Adipose tissue (tissue), 3 donors: ENCODE measurements around the gene NDUFS1. TPM values are rescaled to one million over a fixed set of nuclear protein-coding genes. Genes with fewer than 3 reads are reported as not detected.
"Not testable (repeated sequence)": the region's sequence is repeated elsewhere in the genome, so short reads cannot be mapped to it uniquely, and the experiment has no call there.

Experiments
- H3K27ac ChIP-seq: one replicate; pipeline ENCODE4 v1.5.1; 2013; ENCODE audit warnings: low read depth, low read length
- WGBS, 3 donors: extraction: QIAGEN DNeasy Blood & Tissue Kit; methylation state at CpG; one replicate each; pipeline ENCODE4 v1.1.7; 2013; 5-methylcytosine and 5-hydroxymethylcytosine counted together
- polyA plus RNA-seq, 3 donors: library from polyadenylated mRNA; stranded (reverse); fragments of 200-250 nt; gene quantifications; one replicate each; pipeline ENCODE4 v1.2.3, GENCODE V29; 2013
- donor health status: healthy with polysubstance abuse.
- donor health status: Bipolar disorder and iron deficiency.
- donor health status: healthy.

NDUFS1 gene
- polyA plus RNA-seq, 3 donors: 19.8 to 75.9 (median 23.3) TPM

DNA sequence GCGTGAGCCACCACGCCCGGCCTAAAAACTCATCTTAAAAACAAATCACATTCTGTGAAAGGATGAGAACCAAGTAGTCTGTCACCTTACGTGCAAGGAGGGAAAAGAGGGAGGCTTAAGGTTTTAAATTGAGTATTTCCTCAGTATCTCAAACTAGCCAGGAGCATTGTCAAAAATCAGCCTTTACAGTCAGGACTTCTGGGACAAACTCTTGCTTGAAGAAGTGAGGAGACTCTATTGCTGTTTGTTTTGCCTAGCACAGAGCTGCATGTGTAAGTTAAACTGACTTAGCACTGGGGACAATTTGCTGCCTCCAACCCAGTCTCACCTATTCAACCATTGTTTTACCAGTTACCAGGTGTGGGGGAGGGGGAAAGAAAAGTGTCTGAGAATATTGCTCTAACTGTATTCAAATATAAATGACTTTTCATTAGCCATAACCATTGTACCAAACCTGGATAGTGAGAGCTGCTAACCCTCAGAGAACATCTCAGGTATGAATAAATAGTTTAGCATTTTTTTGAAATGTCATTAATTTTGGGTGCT lies 76.9 kb downstream of the NDUFS1 start:
- no peak overlapping the region for H3K27ac ChIP-seq
- WGBS, 3 donors: 95 to 99% (median 99%) methylated on average over 4 of the region's 4 CpGs

DNA sequence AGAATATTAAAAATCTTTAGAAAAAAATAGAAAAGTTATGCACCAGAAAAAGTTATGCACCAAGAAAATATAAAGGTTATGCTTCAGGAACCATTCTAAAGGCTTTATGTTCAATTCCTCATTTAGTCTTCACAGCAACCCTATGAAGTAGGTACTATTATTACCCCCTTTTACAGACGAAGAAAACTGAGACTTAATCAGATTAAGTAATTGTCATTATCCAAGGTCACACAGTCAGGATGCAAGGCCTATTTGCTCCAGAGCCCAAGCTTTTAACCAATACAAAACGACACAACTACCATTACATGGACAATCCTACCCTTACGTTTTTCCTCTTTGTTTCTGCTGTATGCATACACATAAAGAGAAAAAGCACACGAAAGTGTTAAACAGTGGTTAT lies 78.3 kb downstream of the NDUFS1 start:
- no peak overlapping the region for H3K27ac ChIP-seq
- WGBS, 3 donors: 74 to 84% (median 82%) methylated on average over 4 of the region's 4 CpGs

DNA sequence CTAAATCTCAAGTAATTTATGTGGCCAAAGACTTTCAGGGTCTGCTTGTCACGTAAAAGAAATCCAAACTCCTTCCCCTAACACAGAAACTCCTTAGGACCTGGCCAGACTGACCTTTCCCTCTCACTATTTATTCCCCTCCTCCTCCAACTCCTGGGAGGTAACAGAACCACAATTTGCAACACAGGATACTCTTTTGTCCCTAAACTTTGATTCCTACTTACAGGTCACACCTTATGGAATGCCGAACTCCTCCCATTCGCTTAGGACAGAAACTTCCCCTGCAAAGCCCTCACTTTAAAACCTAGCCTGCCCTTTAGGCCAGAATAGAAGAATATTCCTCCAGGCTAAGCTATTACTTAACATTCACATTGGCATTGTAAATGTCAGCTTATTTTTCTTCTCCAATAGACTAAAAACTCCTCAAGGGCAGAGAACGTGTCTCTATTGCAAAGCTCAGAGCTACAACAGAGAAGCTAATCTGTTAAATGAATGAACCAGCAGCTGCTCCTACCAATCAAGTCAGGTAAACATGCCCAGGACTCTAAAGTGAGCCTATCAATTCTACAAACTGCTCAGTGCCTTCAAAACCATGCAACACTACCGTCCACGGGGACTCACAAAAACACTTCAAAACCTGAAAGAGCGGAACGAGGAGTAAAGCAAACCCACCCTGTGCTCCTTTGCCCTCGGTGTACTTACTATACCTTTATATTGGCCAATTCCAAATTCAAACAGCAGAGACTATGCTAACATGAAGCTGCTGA lies 79.4 kb downstream of the NDUFS1 start:
- H3K27ac ChIP-seq: no peak overlapping the region
- WGBS, 3 donors: 76 to 80% (median 79%) methylated on average over 9 of the region's 9 CpGs

DNA sequence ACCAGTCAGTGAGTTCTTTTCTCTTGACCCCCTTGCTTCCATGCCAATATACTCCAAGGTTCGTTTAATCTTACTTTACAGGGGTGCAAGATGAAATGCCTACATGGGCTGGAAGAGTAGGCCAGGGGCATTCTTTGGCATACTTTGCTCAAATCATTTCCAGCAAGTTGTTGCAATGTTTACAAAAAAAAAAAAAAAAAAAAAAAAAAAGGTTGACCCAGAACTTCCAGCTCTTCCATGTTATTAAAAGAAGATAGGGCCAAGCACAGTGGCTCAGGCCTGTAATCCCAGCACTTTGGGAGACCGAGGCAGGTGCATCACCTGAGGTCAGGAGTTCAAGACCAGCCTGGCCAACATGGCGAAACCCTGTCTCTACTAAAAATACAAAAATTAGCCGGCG lies 81.4 kb downstream of the NDUFS1 start:
- H3K27ac ChIP-seq: not testable (repeated sequence)
- 82 to 91% (median 87%) methylated on average over 5 of the region's 5 CpGs for WGBS, 3 donors

DNA sequence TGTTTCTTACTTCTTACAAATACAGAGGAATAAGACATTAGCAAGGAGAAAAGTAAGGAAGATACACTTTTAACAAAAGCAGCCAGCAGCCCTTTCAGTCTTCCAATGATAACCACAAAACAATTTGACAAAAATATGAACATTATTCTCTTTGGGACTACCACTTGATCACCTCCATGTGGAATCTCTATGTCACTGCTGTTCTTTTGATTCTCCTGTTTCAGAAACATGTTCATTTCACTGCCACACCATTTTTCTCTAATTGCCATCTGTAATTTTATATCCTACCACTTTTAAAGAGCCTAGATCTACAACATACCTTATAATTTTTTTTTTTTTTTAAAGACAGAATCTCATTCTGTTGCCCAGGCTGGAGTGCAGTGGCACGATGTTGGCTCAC lies 84.1 kb downstream of the NDUFS1 start:
- 93 to 100% (median 95%) methylated on average over 1 of the region's 1 CpG for WGBS, 3 donors
- H3K27ac ChIP-seq: no peak overlapping the region

DNA sequence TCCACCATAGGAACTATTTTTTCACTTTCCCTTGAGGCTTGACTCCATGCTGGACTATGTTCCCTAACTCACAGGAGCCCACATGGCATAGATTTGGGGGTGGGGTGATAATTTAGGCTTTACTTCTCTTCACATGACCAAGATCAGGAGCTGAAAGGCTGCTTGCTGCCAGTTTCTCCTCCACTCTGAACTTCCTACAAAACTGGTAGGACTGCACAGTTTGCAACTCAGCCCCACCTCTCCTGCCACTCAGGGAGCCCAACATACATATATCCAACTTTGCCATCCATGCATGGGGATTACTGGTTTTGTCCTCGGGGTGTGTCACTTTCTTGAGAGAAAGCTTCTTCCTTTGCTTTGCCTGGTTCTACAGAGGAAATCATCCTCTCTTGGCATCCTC lies 87.4 kb downstream of the NDUFS1 start:
- no peak overlapping the region for H3K27ac ChIP-seq
- 54 to 81% (median 69%) methylated on average over 1 of the region's 1 CpG for WGBS, 3 donors

DNA sequence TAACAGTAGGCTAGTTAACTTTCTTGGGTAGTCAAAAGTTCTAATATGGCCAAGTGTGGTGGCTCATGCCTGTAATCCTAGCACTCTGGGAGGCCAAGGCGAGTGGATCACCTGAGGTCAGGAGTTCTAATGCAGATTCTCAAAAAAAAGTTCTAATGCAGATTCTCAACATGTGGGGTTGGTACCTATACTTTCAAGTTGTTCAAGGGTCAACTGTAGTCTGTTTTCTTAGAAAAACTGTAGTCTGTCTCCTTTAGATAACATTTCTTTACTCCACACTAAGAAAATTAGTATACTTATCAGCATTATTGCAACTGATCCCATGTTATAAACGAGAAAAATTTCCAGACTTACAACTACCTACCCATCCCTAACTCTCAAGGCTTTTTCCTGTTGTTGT lies 89.8 kb downstream of the NDUFS1 start:
- no peak overlapping the region for H3K27ac ChIP-seq
- WGBS, 3 donors: 82 to 91% (median 89%) methylated on average over 2 of the region's 2 CpGs

DNA sequence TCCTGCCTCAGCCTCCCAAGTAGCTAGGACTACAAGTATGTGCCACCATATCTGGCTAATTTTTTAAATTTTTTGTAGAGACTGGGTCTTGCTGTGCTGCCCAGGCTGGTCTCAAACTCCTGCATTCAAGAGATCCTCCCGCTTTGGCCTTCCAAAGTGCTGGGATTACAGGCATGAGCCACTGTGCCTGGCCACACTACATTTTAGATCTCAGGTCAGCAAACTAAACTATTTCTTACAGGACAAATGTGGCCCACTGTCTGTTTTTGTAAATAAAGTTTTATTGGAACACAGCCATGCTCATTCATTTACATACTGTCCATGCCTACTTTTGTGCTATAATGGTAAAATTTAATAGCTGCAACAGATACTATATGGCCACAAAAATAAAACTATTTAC lies 91.0 kb downstream of the NDUFS1 start:
- WGBS, 3 donors: 96 to 100% (median 100%) methylated on average over 1 of the region's 1 CpG
- no peak overlapping the region for H3K27ac ChIP-seq

Other genes with a start within 250 kb of the NDUFS1 start
- 1 to 10 TPM; 1.2 to 2.3 (median 1.6) TPM for gene INO80D, start 73.3 kb downstream of the NDUFS1 start, polyA plus RNA-seq
- 1,000 to 10,000 TPM in 2 of 3 donors, 100 to 1,000 TPM in 1; 922 to 1,205 (median 1,153) TPM for gene EEF1B2, start 451 bp upstream of the NDUFS1 start, polyA plus RNA-seq
- gene ZDBF2, start 115.2 kb upstream of the NDUFS1 start, polyA plus RNA-seq: 1 to 10 TPM; 1.8 to 2.5 (median 2.0) TPM